Stimulated activated CD4-positive, alpha-beta T cell treated with anti-CD3 and anti-CD28 coated beads, Interleukin-4, amount 100 ng/mL, for 4 hours (primary cell): Measurements from ENCODE around the gene ROR1.

Experiments used
- DNase-seq, 2 experiments: peaks; one replicate each; pipeline ENCODE4 v3.0.0-alpha.2; 2020

Gene ROR1

DNA sequence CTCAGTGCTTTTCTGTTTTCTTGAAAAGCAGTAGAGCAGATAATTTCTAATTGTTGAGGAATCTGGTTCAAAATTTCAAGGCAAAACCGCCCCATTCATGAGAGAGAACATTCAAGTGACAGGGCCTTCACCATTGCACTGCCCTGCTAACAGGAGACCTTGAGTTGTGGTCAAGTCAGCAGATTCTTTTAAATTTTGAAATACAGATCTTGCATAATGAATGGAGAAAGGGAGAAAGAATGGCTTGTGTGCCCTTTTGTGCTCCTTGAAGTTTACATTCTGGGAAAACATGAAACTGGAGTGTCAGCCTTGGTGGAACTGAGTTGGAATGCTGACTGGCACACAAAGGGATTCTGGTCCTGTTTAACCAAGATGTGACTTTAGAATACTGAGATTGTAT is 265.1 kb downstream of the ROR1 start:
- DNase-seq = no peak

DNA sequence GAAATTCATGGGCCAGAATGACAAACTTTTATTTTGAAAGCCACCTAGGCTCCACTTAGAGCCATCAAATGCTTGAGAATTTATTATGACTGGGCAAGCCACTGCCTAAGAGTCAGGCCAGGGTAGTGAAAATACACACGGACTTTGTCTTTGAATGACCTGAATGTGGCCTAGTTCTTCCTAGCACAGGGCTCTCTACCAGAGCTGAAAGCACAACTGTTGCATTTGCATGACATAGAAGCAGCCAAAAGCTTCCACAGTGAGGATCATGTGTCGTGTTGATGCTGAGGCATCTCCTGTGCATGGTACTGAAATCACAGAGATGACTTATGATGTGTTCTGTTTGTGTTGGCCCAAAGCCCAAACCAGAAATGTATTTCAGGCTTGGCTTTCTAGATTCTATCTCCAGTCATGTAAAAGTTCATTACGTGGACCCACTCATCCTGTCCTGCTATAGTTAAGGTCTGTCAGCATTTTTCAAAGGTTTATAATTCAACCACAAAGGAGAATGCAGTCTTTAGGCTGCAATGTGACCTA is 265.6 kb downstream of the ROR1 start:
- no peak for DNase-seq

DNA sequence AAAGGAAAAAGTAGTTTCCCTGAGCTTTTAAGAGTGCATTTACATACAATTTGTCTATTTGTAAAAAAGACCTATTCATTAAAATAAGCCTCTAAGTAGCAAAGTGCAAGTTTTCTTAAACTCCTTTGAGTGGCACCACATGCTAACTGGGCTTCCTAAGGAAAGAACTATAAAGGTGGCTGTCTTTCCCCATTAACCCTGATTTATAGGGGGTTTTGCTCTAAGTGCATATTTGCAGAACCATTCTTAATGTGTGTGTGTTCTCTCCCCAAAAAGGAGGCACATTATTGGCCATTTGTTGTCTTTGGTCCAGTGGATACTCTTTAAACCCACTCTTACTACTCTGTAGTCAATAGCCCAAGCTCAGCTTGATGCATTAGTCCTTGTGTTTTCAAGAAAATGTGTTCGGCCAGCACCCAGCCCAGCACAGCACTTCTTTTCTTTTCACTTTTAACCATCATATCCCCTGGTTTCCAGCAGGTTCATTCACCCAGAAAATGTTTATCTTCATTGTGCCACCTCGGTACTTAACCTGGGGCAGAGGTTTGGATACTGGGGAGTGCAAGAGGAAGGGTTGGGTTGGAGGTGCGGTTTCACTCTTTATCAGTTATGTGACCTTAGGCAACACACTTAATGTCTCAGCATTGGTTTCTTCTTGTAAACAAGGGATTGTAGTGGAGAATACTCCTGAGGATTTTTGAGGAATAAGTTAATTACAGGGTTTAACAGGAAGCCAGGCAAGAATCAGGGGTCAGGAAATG is 267.7 kb downstream of the ROR1 start:
- no peak for DNase-seq

DNA sequence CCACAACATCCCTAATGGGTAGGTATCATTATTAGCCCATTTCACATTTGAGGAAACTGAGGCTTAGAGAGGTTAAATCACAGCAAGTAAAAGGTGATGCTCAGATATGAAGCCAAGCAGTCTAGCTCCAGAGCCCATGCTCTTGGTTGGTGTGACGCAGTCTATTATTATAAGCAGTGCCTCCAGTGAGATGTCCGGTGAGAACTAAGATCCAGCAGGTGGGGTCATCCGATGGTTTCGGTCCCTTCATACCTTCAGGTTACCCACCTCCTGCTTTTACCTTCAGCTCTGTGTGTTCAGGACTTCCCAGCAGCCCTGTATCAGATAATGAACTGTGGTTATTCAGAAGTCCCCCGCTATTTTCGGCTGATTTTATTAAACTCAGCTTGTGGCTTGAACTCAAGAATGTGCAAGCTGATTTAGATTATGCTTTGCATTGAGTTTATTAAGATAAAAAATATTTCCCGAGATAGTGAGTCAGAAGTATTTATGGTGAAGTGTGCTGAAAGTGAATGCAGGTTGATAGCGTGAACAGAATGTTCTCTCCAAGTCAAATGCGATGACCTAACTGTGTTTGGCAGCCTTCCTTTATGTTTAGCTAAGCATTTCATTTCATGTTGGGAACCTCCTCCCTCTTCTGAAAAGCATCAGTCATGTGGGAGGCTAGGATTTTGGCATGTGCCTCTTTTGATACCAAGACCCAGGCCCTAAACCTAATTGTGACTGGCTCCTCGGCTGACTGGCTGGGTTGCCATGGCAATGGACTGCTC is 268.7 kb downstream of the ROR1 start:
- DNase-seq = no peak

DNA sequence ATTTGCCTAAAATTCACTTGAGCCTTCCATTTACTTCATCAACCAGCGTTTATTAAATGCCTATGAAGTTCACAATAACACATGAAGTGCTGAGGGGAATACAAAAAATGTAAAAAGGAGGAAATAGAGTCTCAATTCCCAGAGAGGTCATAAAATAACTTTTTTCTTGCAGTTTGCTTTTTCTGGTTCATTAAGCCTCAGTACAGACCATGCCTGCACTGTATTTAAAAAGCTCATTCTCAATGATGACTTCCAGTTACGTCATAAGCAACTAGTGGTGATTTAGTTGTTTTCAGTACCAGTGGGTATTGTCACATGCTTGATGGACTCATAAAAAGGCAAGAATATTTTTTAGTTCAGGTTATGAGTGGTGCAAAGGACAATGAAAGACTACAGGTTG is 269.5 kb downstream of the ROR1 start:
- no peak for DNase-seq

DNA sequence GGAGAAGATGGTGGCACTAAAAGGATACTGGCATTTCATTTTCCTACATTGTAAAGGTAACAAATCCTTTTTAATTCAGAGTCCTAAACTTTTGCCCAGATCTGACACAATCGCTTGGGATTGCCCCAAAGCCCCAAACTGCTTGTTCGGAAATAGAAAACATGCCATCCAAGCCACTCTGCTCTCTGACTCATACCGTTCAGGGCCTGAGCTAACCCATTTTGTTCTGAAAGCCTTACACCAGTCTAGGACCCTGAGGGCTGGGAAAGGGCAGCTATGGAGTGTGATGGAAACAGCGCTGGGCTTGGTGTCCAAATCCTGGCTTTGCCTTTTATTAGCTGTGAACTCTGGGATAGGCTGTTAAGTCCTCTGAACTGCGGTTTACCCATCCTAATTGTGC is 270.2 kb downstream of the ROR1 start:
- DNase-seq = no peak

DNA sequence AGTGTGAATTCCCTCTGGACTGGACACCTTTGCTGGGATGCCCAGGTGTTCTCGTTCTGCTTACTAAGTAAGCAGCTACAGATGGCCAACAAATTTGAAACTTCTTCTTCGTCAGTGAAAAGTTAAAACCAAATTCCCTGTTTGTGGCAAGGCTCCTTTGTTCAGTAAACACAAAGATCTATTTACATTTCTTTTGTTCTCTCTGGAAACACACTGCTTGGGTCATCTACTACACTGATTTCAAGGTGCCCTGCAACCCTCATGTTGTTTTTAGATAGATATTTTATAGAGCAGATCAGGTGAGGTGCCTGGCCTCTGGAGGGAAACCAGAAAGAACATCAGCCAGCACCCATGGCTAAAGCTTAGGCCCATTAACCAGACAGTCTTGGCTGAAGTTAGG is 272.4 kb downstream of the ROR1 start:
- DNase-seq = no peak

DNA sequence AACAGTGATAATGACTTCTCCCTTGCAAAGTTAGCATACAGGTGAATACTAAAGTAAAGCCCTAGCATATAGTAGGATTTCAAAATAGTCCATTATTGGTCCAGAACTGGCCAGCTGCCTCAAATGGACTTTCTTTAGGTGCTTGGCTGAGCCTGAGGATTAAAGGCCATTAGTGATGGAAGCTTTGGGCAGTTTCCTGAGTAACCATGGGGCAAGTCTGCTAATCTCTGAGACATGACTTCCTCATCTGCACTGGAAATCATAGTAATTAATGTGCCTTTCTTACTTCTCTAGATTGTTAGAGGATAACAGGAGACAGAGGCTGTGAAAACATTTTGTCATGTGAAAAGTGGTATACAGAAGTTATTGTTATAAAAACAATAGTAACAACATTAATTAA is 273.1 kb downstream of the ROR1 start:
- DNase-seq = no peak

DNA sequence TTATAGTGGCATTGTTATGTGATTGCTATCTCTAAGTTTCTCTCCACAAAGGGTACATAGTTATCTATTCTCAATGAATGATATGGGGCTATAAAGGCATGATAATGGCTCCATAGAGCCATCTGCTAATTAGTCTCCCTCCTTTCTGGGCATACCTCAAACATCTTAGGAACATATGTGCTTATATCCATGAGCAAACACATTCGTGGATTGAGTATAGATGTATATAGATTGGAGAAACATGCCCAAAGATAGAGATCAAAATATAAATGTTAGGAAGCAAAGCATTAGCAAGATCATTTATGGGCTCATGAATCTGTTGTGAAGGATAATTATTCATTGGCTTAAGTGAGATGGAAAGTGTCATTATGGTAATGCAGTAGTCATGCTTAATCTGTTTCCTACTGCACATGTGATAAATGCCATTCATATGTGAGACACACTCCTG is 273.8 kb downstream of the ROR1 start:
- no peak for DNase-seq

DNA sequence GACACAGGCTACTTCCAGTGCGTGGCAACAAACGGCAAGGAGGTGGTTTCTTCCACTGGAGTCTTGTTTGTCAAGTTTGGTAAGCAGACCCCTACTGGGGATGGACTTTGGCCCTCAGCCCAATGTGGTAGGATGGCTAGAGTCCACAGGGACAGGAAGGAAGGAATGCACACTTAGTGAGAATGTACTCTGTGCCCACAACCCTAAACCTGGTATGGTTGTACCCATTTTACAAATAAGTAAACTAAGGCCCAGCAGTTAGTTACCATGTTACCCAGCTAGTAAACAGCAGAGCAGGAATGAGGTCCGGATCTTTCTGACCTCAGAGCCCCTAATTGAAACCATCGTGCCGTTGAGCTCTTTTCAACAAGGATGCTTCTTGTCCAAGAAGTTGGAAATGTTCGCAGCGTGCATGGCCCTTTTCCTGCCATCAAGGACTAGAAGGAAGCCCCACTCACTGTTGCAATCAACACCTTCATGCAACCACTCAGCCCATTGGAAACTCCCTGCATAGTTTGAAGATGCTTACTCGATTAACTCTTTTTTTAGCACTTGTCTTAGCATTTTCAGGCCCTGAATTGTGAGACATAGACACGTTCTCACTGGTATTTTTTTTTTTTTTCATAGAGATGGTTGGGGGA is 276.2 kb downstream of the ROR1 start:
- DNase-seq = no peak

DNA sequence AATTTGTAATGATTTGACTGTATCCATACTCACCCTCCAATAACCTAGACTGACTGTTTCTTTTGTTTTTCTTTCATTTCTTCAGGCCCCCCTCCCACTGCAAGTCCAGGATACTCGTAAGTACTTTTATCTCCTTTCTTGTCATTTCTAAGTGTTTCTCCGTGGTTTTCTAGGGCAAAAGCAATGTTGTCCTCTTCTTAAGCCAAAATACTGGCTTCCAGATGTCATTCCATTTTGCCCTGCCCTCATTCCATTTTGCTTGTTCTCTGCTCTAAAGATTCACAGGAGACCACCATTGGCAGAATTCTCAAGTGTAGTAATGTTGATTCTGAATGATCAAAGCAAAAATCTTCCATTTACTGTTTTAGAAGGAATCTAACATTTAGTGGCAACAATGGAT is 276.8 kb downstream of the ROR1 start:
- DNase-seq = no peak

DNA sequence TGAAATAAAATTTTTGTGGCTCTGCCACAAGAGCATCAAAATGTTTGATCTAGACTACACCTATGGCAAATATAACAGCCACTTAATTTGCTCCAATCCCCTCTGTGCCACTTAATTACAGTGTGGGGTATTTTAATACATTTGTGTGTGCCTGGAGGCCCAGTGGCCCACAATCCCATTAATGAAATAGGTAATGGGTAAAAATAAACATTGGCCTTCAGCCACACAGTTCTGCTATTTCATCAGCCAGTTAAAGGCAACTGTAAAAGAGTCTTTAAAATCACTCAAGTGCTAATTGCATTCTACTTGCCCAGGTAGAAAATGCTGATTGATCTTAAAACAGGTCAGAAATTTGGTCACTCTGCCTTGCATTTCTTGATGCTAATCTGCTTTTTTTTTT is 278.0 kb downstream of the ROR1 start:
- DNase-seq = no peak

DNA sequence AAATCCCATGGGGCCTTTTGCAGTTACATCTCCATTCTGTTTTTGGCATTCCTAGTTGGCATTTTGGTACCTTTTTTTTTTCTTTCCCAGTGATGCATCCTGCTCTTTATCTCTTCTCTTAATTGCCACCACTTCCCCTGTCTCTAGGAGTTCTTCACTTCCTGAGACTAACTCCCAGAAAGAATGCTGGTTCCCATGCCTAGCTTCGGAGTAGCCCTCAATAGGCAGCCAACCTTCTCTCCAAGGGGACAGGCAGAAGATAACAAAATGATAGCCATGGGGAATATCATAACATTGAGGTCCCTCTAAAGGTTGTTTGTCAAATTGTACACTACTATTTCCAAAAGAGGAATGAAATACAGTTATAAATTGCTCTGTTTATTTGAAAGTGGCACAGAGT is 279.0 kb downstream of the ROR1 start:
- DNase-seq = no peak

DNA sequence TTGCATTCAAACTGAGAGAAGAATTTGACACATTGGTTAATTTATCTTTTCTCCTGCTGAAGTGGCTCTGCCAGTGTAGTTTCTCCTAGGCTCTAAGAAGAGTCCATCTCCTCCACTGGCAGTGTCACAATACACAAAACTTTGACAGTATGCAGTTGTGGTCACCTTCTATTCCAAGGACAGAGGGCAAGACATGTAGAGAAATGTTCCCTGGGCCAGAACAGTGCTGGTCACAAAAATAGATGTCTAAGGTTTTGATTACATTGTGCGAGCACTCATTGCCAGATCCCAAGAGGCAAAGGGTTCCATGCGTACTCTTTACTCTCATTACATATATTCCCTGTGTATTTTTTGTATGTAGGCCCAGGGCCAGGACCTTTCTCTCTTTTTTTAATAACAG is 281.5 kb downstream of the ROR1 start:
- DNase-seq = no peak

DNA sequence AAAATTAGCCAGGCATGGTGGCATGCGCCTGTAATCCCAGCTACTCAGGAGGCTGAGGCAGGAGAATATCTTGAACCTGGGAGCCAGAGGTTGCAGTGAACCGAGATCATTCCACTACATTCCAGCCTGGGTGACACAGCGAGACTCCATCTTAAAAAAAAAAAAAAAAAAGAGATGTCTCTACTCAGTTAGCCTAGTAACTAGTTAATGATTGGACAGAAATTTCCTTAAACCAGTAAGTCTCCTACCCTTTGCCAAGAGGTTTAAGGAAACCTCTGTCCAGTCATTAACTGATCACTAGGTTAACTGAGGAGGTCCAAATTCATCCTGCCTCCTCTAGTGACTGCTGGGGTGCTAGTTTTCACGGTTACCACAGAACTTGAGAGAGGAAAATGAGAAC is 285.7 kb downstream of the ROR1 start:
- no peak for DNase-seq

DNA sequence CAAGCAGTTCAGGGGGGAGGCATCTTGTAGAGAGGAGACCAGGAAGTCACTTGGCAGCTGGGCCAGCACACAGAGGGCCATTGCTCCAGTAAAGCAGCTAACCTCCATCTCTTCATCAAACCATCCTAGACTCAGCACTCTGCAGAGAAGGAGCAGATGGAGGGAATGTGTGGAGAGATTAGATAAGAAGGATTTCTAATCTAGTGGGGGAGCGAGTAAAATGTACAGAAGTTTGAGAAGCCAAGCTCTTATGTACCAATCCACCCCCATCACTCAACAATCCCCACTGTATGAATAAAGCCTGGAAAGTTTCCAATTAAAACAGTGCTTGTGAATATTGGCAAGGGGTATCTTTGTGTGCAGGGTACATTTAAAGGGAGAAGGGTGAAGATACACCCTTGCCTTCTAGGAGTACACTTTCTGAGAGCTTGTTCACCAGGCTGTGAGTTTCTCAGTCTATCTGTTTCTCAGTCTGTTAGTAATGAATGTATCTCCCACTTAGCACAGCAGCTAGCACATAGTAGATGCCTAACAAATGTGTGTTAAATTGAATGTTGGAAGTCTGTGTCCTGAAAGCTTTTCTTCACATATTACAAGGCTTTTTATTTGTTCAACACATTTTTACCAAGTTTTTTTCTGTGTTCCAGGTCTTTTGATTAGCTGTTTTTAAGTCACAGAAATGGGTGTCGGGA is 286.9 kb downstream of the ROR1 start:
- DNase-seq = no peak

DNA sequence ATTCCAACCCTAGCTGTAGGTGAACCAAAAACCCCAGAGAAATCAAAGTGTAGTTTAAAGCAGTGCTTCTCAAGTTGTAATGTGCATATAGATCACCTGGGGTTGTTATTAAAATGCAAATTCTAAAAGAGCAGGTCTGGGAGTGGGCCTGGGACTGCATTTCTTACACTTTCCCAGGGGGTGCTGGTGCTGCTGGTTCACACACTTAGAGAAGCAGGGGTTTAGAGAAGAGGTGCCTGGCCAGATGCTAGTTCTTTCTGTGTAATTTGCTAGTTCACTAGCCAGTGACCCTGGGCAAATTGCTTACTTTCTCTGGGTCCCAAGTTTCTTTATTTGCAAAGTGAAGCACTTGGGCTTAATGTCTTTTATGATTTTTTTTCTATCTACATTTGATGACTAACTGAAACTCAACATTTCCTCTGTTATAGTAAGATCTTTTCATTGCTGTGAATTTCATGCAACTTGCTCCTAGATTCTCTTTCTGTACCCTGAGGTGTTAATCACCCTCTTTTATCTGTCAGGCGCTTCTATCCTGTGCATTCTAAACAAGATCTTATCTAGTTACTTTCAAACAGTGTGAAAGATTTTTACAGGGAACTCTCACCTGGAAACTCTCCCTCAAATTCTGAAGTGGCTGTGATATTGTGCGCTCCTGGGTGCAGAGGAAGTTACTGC is 287.8 kb downstream of the ROR1 start:
- no peak for DNase-seq

DNA sequence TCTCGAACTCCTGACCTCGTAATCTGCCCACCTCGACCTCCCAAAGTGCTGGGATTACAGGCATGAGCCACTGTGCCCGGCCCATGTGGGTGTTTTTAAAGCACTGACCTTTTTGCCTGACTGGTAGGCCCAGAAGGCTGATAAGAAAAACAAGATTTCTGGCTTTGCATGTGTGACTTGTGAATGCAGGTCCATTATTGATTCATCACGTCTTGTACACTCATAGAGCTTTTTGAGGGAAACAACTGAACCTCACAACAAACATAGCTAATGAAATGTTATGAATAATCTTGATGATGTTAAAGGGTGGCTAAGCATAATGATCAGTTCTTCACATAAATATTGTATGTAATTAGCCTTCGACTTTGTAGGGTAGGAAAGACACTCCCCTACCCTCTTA is 288.7 kb downstream of the ROR1 start:
- DNase-seq = no peak

DNA sequence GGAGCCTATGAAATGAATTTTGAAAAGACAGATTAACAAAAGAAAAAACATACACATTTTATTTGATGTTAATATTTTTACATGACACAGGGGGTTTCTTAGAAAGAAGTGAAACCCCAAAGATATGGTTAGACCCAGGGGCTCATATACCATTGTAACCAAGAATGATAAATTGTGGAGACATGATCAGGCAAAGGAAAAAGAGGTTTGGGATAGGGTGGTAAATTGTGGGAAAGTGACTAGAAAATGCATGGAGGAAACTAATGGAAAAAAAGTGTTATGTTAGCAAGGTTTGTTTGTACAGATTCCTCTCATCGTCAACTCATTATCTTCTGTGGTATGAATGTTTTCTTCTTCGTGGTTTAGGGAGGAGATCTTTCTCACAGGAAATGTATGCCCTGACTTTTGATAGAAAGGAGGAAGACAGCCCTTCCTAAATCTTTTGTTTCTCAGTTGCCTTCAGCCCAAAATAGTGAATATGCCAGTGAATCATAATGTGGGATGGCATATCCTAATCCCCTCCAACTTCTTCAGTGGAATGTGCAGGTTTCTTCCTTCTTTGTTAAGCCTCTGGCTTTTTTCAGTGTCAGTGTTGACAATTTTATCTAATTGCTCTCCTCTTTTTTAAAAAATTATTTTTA is 289.2 kb downstream of the ROR1 start:
- no peak for DNase-seq

DNA sequence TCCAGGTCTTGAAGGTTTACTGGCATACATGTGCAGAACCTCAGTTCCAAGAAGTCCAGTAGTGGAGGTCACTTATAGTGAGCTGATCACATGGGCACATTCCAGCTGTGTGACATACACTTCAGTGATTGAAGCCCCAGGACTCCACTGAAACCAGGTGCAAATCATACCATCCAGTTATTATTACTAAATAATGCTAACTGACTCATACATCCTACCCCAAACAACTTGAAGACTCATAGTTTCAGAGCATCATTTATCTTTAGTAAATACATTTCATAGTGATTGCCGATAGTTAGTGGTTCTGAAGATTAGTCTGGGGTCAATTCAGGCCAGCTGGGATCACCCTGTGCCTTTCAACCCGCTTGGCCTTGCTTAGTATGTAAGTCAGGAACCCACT is 291.8 kb downstream of the ROR1 start:
- DNase-seq = no peak

DNA sequence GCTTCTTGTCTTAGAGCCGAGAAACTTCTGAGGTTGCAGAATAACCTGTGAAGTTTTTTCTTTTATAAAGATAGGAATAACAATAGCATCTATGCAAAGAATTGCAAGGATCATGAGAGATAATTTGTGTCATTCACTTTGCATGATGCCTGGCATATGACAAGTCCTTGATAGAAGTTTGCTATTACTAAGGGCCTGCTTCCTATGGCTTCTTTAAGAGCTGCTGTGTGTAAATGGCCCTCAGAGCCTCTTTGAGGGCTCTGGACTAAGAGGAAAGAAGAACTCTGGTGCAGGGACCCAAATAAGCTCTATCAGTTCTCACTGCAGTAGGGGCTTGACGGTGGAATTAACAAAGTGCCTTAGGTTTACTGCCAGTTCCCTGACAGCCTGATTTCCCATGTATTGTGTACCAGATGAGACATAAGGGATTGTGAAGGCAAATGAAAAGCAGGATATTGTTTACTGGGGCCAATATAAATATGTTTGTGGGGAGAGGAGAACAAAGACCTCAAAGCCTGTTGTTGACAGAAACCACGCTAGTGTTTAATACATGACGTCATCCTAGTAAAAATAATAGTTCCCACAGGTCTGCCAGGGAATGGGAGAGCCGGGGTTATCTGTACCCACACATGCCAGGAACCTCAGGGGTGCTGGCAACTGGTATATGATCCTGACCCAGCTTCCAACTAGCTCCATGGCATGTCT is 298.4 kb downstream of the ROR1 start:
- no peak for DNase-seq
